NCI-H2029 (cell line): Measurements from ENCODE around the gene DDX41.
"Not testable (repeated sequence)": the region's sequence is repeated elsewhere in the genome, so short reads cannot be mapped to it uniquely, and the experiment has no call there.

Source experiments
- DNase-seq: peaks from one replicate; lab custom pipeline; 2025; lab: John Stamatoyannopoulos, UW

Gene DDX41

GRCh38 chr5:177537389-177538361 lies 20.9 kb upstream of the DDX41 start:
- no peak for DNase-seq

GRCh38 chr5:177536386-177536785 lies 19.6 kb upstream of the DDX41 start:
- DNase-seq = no peak

GRCh38 chr5:177535125-177535524 lies 18.4 kb upstream of the DDX41 start:
- no peak for DNase-seq

GRCh38 chr5:177534433-177534832 lies 17.7 kb upstream of the DDX41 start:
- not testable (repeated sequence) for DNase-seq

GRCh38 chr5:177531209-177531940 lies 14.6 kb upstream of the DDX41 start:
- no peak for DNase-seq

- DNase-seq = no peak
Observed at GRCh38 chr5:177530638-177531037, 13.9 kb upstream of the DDX41 start.

GRCh38 chr5:177529247-177530203 lies 12.8 kb upstream of the DDX41 start:
- no peak for DNase-seq

GRCh38 chr5:177528631-177529030 lies 11.9 kb upstream of the DDX41 start:
- DNase-seq = no peak

- DNase-seq = no peak
Observed at GRCh38 chr5:177527595-177527994, 10.8 kb upstream of the DDX41 start.

GRCh38 chr5:177526791-177527190 lies 10.0 kb upstream of the DDX41 start:
- DNase-seq = no peak

GRCh38 chr5:177526191-177526590 lies 9.4 kb upstream of the DDX41 start:
- no peak for DNase-seq

GRCh38 chr5:177524941-177525655 lies 8.3 kb upstream of the DDX41 start:
- no peak for DNase-seq

- no peak for DNase-seq
Observed at GRCh38 chr5:177524539-177524900, 7.8 kb upstream of the DDX41 start.

GRCh38 chr5:177523711-177524538 lies 7.2 kb upstream of the DDX41 start:
- no peak for DNase-seq

GRCh38 chr5:177520916-177521513 lies 4.3 kb upstream of the DDX41 start:
- DNase-seq = no peak

GRCh38 chr5:177520271-177520670 lies 3.5 kb upstream of the DDX41 start:
- DNase-seq = no peak

- DNase-seq = no peak
Observed at GRCh38 chr5:177519463-177520235, 2.9 kb upstream of the DDX41 start.

- DNase-seq = no peak
Observed at GRCh38 chr5:177515580-177515979, 1.2 kb downstream of the DDX41 start.

GRCh38 chr5:177514541-177514940 lies 2.2 kb downstream of the DDX41 start:
- DNase-seq = no peak
